OCI-LY7 (cell line): ENCODE measurements around the gene TMPRSS2. TPM values are rescaled to one million over a fixed set of nuclear protein-coding genes. Genes with fewer than 3 reads are reported as not detected.

Experiments
- BruUV-seq: library from RNA; stranded (reverse); fragments of 400-500 nt; replicated peaks from 2 replicates; lab custom pipeline; 2021; lab: Mats Ljungman, UMichigan
- CTCF ChIA-PET: fragments of 300-600 bp; sonication (Branson Sonifier 250); formaldehyde crosslinking; loops from one replicate; lab custom pipeline; 2022; ENCODE audit warnings: antibody characterized with exemption; ENCODE audit not compliant: unreplicated experiment; lab: Charles Lee
- POLR2A ChIA-PET: fragments of 300-600 bp; sonication (Branson Sonifier 250); formaldehyde crosslinking; loops from one replicate; lab custom pipeline; 2022; ENCODE audit warnings: antibody characterized with exemption; lab: Charles Lee
- DNase-seq: peaks from one replicate; pipeline ENCODE4 v3.0.0-alpha.2; 2015; ENCODE audit warnings: low spot score
- H2AFZ ChIP-seq: fragments of 200-600 bp; sonication (generic), shearing (Covaris generic); 2 replicates; pipeline ENCODE4 v1.6.1; 2014; ENCODE audit warnings: mild to moderate bottlenecking, antibody characterized with exemption, low read length, moderate library complexity
- H3K27ac ChIP-seq: fragments of 200-600 bp; sonication (generic); 2 replicates; pipeline ENCODE4 v1.5.1; 2014; ENCODE audit warnings: mixed run types, low read depth, mild to moderate bottlenecking, moderate library complexity, low read length, inconsistent platforms; ENCODE audit not compliant: poor library complexity, severe bottlenecking
- H3K36me3 ChIP-seq: fragments of 200-600 bp; sonication (generic); 2 replicates; pipeline ENCODE4 v1.6.1; 2014; ENCODE audit warnings: mild to moderate bottlenecking, antibody characterized with exemption, low read length, moderate library complexity, mixed read lengths; ENCODE audit not compliant: insufficient read depth
- H3K4me1 ChIP-seq: fragments of 200-600 bp; sonication (generic); 2 replicates; pipeline ENCODE4 v1.5.1; 2014; ENCODE audit warnings: mild to moderate bottlenecking, low read length; ENCODE audit not compliant: insufficient read depth, poor library complexity, severe bottlenecking
- H3K4me2 ChIP-seq: fragments of 200-600 bp; sonication (generic); 2 replicates; pipeline ENCODE4 v1.6.1; 2014; ENCODE audit warnings: mild to moderate bottlenecking, low read length
- H3K4me3 ChIP-seq: fragments of 200-600 bp; sonication (generic); 2 replicates; pipeline ENCODE4 v1.5.1; 2014; ENCODE audit warnings: mild to moderate bottlenecking, low read depth, low read length; ENCODE audit not compliant: poor library complexity, severe bottlenecking
- H3K79me2 ChIP-seq: fragments of 200-600 bp; sonication (generic); 2 replicates; pipeline ENCODE4 v1.6.1; 2016; ENCODE audit warnings: low read depth, mild to moderate bottlenecking, low read length, moderate library complexity, mixed read lengths; ENCODE audit not compliant: insufficient read depth
- H3K9me2 ChIP-seq: fragments of 200-600 bp; sonication (generic); 2 replicates; pipeline ENCODE4 v1.6.1; 2016; ENCODE audit warnings: mild to moderate bottlenecking, low read length, mixed read lengths; ENCODE audit not compliant: insufficient read depth
- H3K9me3 ChIP-seq: fragments of 200-600 bp; sonication (generic); 2 replicates; pipeline ENCODE4 v1.6.1; 2014; ENCODE audit warnings: mild to moderate bottlenecking, mixed run types, low read length, mixed read lengths
- H4K20me1 ChIP-seq: fragments of 200-600 bp; sonication (generic); 2 replicates; pipeline ENCODE4 v1.6.1; 2014; ENCODE audit warnings: mild to moderate bottlenecking, antibody characterized with exemption, low read length, moderate library complexity, mixed read lengths; ENCODE audit not compliant: insufficient read depth
- EZH2phosphoT487 ChIP-seq: fragments of 200-600 bp; sonication (generic); IDR thresholded peaks from 2 replicates; pipeline ENCODE4 v1.6.1; 2018; ENCODE audit warnings: low read depth, borderline replicate concordance, mild to moderate bottlenecking, mixed run types, antibody characterized with exemption, low read length, moderate library complexity, mixed read lengths
- intact Hi-C: fragments of 100-400 bp; cut with micrococcal nuclease; formaldehyde crosslinking; loops from one replicate; pipeline ENCODE4 v1.10.0; 2022; ENCODE audit not compliant: unreplicated experiment
- total RNA-seq, 2 experiments: library from RNA; depleted of rRNA in 1 of 2; stranded (reverse); fragments of >200 nt in 1 of 2; shearing (Covaris generic) in 1 of 2; gene quantifications; 2 replicates each; pipeline ENCODE4 v1.2.3, GENCODE V29; 2014 to 2022
- TF ChIP-seq, protein P1 (sequence below): fragments of 200-600 bp; sonication (generic); conservative IDR thresholded peaks from 2 replicates; pipeline ENCODE4 v1.5.1; 2014; ENCODE audit warnings: mild to moderate bottlenecking, antibody characterized with exemption, low read length, moderate library complexity, mixed read lengths

Gene TMPRSS2
- total RNA-seq, 2 experiments from 2014 or later: 0.09 TPM; not detected in 1

DNA sequence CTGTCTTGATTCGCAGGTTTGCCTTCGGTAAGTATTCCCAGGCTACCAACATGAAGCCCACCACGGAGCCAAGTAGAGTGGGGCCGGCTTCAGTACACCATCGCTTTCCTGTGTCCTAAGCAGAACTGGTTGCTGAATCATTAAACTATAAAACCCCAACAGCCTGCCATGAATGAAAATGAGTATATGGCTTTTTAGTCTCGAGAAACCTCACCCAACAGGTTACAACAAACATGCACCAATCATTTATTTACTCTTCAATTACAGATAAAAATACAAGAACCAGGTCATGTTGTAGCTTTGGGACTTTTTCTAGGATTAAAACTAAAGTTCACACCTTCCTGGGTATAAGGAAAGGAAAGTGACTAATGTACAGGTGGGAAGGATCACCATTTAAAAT, 7.6 kb downstream of the TMPRSS2 start:
- intact Hi-C loops: no loop called here
- H3K9me3 ChIP-seq: no peaks in the 10 kb centered on the region
- H3K4me2 ChIP-seq: no peak overlapping the region
- POLR2A ChIA-PET: no interaction called here
- H3K4me3 ChIP-seq: no peak overlapping the region
- BruUV-seq: no TSS peak
- H3K4me1 ChIP-seq: no peaks in the 10 kb centered on the region
- DNase-seq: no peak
- H3K79me2 ChIP-seq: no peaks in the 10 kb centered on the region
- no peaks in the 10 kb centered on the region for H3K9me2 ChIP-seq
- no peak overlapping the region for H2AFZ ChIP-seq
- no peak overlapping the region for H3K27ac ChIP-seq
- CTCF ChIA-PET: no interaction called here
- H3K36me3 ChIP-seq: no peaks in the 10 kb centered on the region
- no peaks in the 10 kb centered on the region for H4K20me1 ChIP-seq
- TF ChIP-seq EZH2phosphoT487: no peak
- TF ChIP-seq, protein P1, sequence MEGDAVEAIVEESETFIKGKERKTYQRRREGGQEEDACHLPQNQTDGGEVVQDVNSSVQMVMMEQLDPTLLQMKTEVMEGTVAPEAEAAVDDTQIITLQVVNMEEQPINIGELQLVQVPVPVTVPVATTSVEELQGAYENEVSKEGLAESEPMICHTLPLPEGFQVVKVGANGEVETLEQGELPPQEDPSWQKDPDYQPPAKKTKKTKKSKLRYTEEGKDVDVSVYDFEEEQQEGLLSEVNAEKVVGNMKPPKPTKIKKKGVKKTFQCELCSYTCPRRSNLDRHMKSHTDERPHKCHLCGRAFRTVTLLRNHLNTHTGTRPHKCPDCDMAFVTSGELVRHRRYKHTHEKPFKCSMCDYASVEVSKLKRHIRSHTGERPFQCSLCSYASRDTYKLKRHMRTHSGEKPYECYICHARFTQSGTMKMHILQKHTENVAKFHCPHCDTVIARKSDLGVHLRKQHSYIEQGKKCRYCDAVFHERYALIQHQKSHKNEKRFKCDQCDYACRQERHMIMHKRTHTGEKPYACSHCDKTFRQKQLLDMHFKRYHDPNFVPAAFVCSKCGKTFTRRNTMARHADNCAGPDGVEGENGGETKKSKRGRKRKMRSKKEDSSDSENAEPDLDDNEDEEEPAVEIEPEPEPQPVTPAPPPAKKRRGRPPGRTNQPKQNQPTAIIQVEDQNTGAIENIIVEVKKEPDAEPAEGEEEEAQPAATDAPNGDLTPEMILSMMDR: no peak

DNA sequence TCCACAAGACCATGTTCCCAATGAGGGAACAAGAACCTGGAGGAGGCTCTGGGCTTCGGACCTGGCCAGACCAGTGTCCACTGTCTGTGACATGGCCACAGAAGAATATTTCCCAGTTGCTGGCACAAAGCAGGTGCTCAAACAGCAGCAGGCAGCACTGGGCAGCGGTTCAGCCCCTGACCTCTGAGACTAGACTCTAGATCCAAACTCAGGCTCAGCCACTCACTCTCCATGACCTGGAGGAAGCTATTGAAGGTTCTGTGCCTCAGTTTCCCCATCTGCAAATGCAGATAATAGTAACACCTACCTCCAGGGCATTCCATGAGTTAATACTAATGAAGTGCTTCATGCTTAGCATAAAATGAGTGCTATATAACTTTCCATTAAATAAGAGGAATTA, 8.0 kb downstream of the TMPRSS2 start:
- intact Hi-C loops: no loop called here
- H4K20me1 ChIP-seq: no peaks in the 10 kb centered on the region

DNA sequence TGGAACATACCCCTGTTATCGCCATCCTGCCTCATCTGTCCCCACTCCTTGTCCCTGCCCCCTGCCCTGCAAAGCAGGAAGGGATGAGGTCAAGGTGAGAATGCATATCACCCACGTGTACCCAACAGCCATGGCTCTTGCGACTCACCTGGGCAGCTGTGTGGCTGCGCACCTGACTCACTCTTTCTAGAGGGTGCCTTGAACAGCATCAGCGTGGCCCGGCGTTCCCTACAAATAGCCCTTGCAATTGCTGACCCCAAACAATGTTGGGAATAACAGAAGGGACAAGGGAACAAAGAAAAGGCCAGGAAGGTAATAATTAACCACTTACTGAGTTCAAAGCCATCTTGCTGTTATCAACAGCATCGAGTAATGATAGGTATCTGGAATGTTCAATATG, 10.2 kb downstream of the TMPRSS2 start:
- CTCF ChIA-PET: no interaction called here
- intact Hi-C loops: no loop called here
- no peak overlapping the region for H2AFZ ChIP-seq
- H3K4me2 ChIP-seq: no peak overlapping the region
- no peaks in the 10 kb centered on the region for H3K4me1 ChIP-seq
- no peaks in the 10 kb centered on the region for H3K9me2 ChIP-seq
- no peaks in the 10 kb centered on the region for H3K79me2 ChIP-seq
- H3K27ac ChIP-seq: no peak overlapping the region
- H4K20me1 ChIP-seq: no peaks in the 10 kb centered on the region
- no peaks in the 10 kb centered on the region for H3K36me3 ChIP-seq
- TF ChIP-seq, protein P1: no peak
- TF ChIP-seq EZH2phosphoT487: no peak
- BruUV-seq: no TSS peak
- H3K4me3 ChIP-seq: no peak overlapping the region
- POLR2A ChIA-PET: no interaction called here
- DNase-seq: no peak
- H3K9me3 ChIP-seq: no peaks in the 10 kb centered on the region

More for the DNA sequence above, 8.0 kb downstream of the TMPRSS2 start:
- Histone ChIP-seq H3K9me3 (no peaks in the 10 kb centered on the region), H2AFZ (no peak overlapping the region), H3K4me1 (no peaks in the 10 kb centered on the region), H3K27ac (no peak overlapping the region), H3K4me2 (no peak overlapping the region), H3K79me2 (no peaks in the 10 kb centered on the region), H3K36me3 (no peaks in the 10 kb centered on the region), H3K9me2 (no peaks in the 10 kb centered on the region), H3K4me3 (no peak overlapping the region)
- no TSS peak for BruUV-seq
- no peak for TF ChIP-seq EZH2phosphoT487
- TF ChIP-seq, protein P1: no peak
- ChIA-PET CTCF (no interaction called here), POLR2A (no interaction called here)
- DNase-seq: no peak
